SK-N-MC (cell line): ENCODE measurements around the gene MAP3K20.

ENCODE experiments used
- DNase-seq: peaks from one replicate; pipeline ENCODE4 v3.0.0-alpha.2; 2011; ENCODE audit warnings: low read depth, low spot score
- H3K27ac ChIP-seq: fragments of 200-600 bp; sonication (generic); 2 replicates; pipeline ENCODE4 v1.5.1; 2016; ENCODE audit warnings: mixed run types
- H3K36me3 ChIP-seq: fragments of 200-600 bp; sonication (generic); 2 replicates; pipeline ENCODE4 v1.6.1; 2017; ENCODE audit warnings: antibody characterized with exemption, low read length, mixed read lengths; ENCODE audit not compliant: insufficient read depth
- H3K4me3 ChIP-seq: fragments of 200-600 bp; sonication (generic); 2 replicates; pipeline ENCODE4 v1.5.1; 2016
- H3K9ac ChIP-seq: fragments of 200-600 bp; sonication (generic); 2 replicates; pipeline ENCODE4 v1.8.0; 2017; ENCODE audit warnings: mixed run types, mixed read lengths; ENCODE audit not compliant: insufficient read length
- H3K9me3 ChIP-seq: fragments of 200-600 bp; sonication (generic); 2 replicates; pipeline ENCODE4 v1.6.1; 2017; ENCODE audit warnings: low read depth, mild to moderate bottlenecking, antibody characterized with exemption, low read length, moderate library complexity, mixed read lengths
- EZH2 ChIP-seq: fragments of 200-600 bp; sonication (generic); IDR thresholded peaks from one replicate; pipeline ENCODE4 v1.6.1; 2017; ENCODE audit warnings: antibody characterized with exemption
- FOXP2 ChIP-seq: optimal IDR thresholded peaks from 2 replicates; pipeline ENCODE3; 2011; ENCODE audit warnings: mild to moderate bottlenecking, moderate library complexity; ENCODE audit not compliant: insufficient read depth; ENCODE audit errors: extremely low read length, control extremely low read depth
- POLR2AphosphoS5 ChIP-seq: IDR thresholded peaks from 2 replicates; pipeline ENCODE4 v1.6.1; 2012; ENCODE audit warnings: mild to moderate bottlenecking, low read depth, low read length, borderline replicate concordance

MAP3K20 gene

DNA sequence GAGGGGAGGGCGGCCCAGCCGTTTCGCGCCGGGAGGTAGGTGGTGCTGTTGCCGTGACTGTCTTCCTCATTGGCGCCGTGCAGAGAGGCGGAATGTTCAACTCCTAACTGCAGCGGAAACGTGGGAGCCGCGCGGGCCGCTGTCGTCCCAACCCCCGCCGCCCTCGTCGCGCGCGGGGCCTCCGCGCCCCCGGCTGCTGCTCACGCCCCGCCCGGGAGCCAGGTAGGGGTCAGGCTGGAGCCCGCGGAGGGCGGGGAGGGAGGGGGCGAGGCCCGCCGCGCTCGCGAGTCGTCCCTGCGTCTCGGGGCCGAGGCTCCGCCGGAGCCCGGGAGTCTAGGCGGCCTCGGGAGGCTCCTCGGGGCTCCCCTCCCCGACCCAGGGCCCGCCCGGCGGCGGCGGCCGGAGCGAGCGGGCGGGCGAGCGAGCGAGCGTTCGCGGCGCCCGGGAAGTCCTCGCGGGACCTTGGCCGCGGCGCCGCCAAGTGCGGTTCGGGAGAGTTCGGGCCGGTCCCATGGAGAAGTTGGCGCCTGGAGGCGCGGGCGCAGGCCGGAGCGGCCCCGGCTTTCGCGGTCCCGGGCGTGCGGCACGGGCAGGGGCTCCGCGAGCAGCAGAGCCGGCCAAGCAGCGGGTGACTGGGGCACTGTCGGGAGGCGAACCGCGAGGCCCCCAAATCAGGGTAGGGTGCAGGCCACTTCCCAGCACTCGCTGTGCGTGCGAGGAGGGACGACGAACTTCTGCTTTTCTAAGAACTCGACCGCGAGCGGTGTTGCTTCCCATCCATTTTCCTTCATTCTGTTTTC lies at the start of gene MAP3K20:
Gene MAP3K20 (plus strand): TSS at position 66 of the 800 bp plus-strand sequence. CDS start 15,186 bp downstream, outside the sequence.
- TF ChIP-seq EZH2 (no peak), FOXP2 (no peak), POLR2AphosphoS5 (peak; percentile 57; the same call in 1 of the 2 replicates)
- Histone ChIP-seq H3K9ac (peak within 1 kb of the TSS; percentile 92), H3K36me3 (0 out of 2 replicates have a peak, but pooled peaks cover 3% of the 10 kb centered on the region), H3K4me3 (peak within 1 kb of the TSS; percentile 95), H3K9me3 (no peaks in the 10 kb centered on the region), H3K27ac (peak within 1 kb of the TSS; percentile 74)
- no peak for DNase-seq

DNA sequence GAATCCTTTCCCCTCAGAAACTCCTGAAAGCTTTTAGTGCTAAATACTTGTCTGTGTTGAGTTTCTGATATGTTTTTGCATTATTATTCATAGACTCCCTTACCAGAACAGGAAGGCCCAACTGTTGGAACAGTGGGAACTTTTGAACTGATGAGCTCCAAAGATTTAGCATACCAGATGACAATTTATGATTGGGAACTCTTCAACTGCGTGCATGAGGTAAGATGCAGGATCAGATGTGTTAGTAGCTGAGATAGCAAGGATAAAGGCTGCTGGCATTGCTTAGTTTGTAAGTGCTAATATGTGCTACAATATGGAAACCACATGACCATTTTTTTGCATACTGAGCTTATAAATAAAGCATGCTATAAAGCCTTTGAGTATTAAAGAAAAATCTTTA lies 49.2 kb upstream of the MAP3K20 start:
- no peak overlapping the region for H3K27ac ChIP-seq
- no peak overlapping the region for H3K9ac ChIP-seq
- no peaks in the 10 kb centered on the region for H3K9me3 ChIP-seq
- no peak for DNase-seq
- H3K4me3 ChIP-seq = no peak overlapping the region
- no peaks in the 10 kb centered on the region for H3K36me3 ChIP-seq
- TF ChIP-seq POLR2AphosphoS5 = no peak
- TF ChIP-seq EZH2 = no peak
- no peak for TF ChIP-seq FOXP2

DNA sequence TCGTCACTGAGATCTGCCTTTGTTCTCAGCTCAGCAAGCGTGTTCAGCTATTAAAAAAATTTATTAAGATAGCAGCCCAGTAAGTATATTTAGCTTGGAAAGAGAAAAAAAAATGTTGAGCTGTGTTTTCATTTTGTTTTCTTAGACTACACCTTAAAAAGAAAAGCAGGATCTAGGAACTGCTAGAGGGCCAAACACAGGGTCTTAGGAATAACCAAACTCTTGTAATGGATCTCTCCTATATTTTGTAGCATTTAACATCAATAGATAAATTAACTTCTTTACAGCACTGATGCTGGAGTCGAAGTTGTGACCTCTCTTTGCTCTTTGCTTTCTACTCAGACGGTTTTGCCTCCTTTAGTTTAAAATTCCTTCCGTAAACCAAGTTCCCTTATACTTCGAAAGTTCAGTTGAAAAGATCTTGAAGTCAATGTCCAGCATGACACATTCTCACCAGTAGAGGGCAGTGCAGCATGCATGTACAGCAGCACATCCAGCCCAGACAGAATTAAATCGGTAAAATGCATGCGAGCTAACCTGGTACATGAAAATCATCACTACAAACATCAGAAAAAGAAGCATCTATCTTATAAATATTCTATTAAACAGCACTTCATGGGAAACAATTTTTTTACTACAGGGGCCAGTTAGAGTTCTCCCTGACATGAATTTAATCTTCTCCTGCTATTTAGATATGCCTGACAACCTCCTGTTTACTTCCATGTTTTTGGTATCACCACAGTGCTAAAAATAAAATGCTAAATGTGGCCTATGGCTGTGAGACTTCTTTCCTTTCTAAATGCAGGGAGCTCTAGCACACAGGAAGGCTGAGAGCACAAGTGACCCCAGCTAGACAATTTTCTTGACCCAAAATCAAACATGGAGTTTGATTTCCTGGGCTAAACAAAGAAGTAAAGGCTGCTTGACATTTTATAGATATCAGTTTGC lies 48.2 kb upstream of the MAP3K20 start:
- DNase-seq = peak; percentile 87
- H3K27ac ChIP-seq = peak overlapping the region; percentile 2; the same call in 1 of the 2 replicates

DNA sequence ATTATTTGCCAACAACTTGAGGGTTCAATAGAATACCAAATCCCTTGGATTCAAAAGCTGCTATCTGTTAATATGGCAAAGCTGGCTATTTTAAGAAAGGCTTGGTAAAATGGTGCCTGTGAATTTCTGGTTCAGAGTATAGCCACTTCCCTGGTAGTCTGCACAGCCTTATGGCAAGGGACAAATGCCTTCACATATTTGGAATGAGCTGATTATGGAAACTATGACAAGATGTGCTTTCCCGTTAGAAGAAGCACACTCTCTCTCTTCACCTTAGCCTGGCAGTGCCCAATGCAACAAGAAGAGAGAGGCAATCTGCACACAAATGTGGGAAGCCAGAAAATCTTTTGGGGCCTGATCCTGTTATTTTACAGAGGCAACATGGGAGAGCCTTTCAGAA lies 47.5 kb upstream of the MAP3K20 start:
- DNase-seq = no peak
- Histone ChIP-seq H3K9me3 (no peaks in the 10 kb centered on the region), H3K9ac (no peak overlapping the region), H3K36me3 (no peaks in the 10 kb centered on the region), H3K4me3 (no peak overlapping the region), H3K27ac (no peak overlapping the region)
- TF ChIP-seq POLR2AphosphoS5 (no peak), FOXP2 (no peak), EZH2 (no peak)

More for the DNA sequence above, 48.2 kb upstream of the MAP3K20 start:
- Histone ChIP-seq H3K9me3 (no peaks in the 10 kb centered on the region), H3K9ac (peak overlapping the region; percentile 9), H3K36me3 (no peaks in the 10 kb centered on the region), H3K4me3 (peak overlapping the region; percentile 63)
- no peak for TF ChIP-seq EZH2

DNA sequence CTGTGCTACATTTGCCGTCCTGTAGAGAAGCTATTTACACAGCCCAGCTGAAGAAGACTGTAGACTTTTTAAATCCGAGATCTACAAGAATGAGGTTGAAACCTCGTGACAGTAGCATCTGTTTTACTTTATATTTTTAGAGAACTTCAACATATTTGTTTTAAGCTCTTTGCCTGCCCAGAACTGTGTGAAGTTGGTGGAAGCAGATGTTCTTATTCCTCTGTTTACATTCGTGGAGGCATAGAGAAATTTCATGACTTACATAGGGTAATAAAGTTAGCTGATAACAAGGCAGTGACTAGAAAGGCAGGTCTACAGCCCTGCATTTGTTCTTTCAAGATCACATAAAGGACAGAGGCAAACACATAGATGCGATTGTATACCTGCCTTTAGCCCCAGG lies 47.0 kb upstream of the MAP3K20 start:
- no peak for TF ChIP-seq EZH2
- TF ChIP-seq POLR2AphosphoS5 = no peak
- TF ChIP-seq FOXP2 = no peak
- H3K27ac ChIP-seq = no peak overlapping the region
- H3K4me3 ChIP-seq = no peak overlapping the region
- H3K9me3 ChIP-seq = no peaks in the 10 kb centered on the region
- H3K9ac ChIP-seq = no peak overlapping the region
- H3K36me3 ChIP-seq = no peaks in the 10 kb centered on the region
- no peak for DNase-seq

DNA sequence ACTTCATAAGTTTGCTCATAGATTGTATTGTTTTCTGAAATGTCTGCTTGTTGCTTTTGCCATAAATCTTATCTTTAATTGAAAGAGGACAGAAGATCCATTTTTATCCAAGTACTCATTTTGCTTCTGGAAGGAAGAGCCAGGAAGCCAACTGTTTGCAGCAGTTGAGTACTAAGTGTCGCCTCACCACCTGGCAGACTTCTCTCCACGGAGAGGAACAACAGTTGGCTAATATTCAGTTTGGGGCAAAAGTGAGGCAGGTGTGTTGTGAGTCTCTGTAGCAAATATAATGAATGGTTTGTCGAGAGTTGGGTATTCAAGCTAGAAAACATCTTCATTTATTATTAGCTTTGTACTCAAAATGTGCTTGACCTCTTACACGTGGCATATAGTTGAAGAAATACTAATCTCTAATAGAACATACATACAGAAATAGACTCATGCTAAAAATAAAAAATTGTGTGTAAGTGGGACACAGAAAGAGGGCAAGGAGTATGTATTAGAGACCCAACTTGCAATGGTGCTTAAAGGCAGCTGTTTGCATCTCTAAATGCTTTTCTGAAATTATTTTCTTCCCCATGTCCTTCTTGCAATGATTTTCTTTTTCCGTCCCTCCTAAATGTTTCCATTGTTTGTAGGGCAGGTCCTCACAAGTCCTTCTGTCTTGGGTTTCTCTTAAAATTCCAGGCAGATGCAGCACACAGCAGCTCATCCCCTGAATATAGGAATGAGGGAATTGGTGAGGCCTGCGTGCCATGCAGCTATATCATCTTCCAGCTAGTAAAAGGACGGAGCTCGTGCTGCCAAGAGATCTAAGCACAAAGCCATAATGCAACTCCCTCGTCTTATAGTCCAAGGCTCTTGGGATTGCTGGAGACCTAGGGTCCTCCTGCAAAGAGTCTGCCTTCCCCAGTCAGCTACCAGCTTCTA lies 44.8 kb upstream of the MAP3K20 start:
- no peaks in the 10 kb centered on the region for H3K36me3 ChIP-seq
- TF ChIP-seq POLR2AphosphoS5 = no peak
- TF ChIP-seq FOXP2 = no peak
- TF ChIP-seq EZH2 = no peak
- H3K9ac ChIP-seq = no peak overlapping the region
- no peaks in the 10 kb centered on the region for H3K9me3 ChIP-seq
- H3K27ac ChIP-seq = no peak overlapping the region
- no peak for DNase-seq
- H3K4me3 ChIP-seq = no peak overlapping the region

DNA sequence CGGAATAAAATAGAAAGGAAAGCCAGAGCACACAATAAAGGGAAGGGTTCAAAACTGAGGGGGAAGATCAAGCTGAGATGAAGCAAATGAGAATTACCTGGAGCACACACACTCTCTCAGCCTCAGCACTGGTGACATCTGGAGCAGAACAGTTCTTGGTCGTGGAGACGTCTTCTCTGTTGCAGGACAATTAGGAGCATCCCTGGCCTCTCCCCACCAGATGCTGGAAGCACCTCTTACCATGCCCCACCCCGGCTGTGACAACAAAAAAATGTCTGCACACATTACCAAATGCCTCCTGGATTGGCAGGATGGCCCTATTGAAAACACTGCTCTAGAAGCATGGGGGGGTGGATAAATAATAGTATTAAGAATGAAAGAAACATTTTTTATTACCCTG lies 43.6 kb upstream of the MAP3K20 start:
- no peaks in the 10 kb centered on the region for H3K9me3 ChIP-seq
- DNase-seq = no peak
- no peak overlapping the region for H3K27ac ChIP-seq
- H3K9ac ChIP-seq = no peak overlapping the region
- no peak overlapping the region for H3K4me3 ChIP-seq
- TF ChIP-seq FOXP2 (no peak), POLR2AphosphoS5 (no peak), EZH2 (no peak)
- H3K36me3 ChIP-seq = no peaks in the 10 kb centered on the region

DNA sequence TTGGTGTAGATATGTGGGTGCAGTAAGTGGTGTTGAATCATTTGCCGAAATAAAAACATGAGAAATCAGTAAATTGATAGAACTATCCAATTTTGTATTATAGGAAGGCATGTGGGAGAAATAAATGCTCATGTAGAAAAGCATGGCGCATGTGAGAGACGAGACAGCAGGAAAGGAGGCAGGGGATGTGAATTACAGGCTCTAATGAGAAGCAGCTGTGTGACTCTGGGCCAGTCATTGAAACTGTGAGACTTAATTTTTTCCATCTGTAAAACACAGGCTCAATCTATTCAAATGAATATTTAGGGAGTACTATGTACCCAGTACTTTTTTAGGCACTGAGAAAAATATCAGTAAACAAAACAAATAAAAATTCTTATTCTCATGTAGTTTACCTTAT lies 42.6 kb upstream of the MAP3K20 start:
- peak overlapping the region; percentile 20; the same call in 1 of the 2 replicates for H3K27ac ChIP-seq
- TF ChIP-seq FOXP2 = no peak
- TF ChIP-seq EZH2 = no peak
- no peak for TF ChIP-seq POLR2AphosphoS5
- DNase-seq = peak; percentile 67
- H3K9ac ChIP-seq = no peak overlapping the region
- H3K9me3 ChIP-seq = no peaks in the 10 kb centered on the region
- H3K4me3 ChIP-seq = no peak overlapping the region
- no peaks in the 10 kb centered on the region for H3K36me3 ChIP-seq
